GM19240 (cell line): Measurements from ENCODE around the gene F8A1.
"Not testable (repeated sequence)": the region's sequence is repeated elsewhere in the genome, so short reads cannot be mapped to it uniquely, and the experiment has no call there.

Source experiments
- DNase-seq: peaks from one replicate; pipeline ENCODE4 v3.0.0; 2011; ENCODE audit warnings: low spot score; ENCODE audit not compliant: insufficient read length

Gene F8A1

DNA sequence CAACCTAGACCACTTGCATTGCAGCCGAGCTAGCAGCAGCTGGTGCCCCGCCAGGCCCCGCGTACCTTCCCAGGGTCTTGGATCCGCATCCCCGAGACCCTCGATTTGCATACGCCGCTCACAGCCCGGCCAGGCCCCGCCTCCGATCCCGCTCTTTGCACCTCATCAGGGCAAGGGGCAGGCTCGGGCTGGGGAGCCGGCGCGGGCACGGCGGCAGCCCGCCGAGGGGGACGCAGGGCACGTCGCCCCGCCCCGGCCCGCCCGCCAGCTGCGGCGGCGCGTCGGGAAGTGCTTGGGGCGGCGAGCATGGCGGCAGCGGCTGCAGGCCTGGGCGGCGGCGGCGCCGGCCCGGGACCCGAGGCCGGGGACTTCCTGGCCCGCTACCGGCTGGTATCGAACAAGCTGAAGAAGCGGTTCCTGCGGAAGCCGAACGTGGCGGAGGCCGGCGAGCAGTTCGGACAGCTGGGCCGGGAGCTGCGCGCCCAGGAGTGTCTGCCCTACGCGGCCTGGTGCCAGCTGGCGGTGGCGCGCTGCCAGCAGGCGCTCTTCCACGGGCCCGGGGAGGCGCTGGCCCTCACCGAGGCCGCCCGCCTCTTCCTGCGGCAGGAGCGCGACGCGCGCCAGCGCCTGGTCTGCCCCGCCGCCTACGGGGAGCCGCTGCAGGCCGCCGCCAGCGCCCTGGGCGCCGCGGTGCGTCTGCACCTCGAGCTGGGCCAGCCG lies at the start of gene F8A1:
Gene F8A1 (plus strand): TSS at position 287 of the 720 bp plus-strand sequence. CDS start 20 bp downstream, at position 307.
- not testable (repeated sequence) for DNase-seq

DNA sequence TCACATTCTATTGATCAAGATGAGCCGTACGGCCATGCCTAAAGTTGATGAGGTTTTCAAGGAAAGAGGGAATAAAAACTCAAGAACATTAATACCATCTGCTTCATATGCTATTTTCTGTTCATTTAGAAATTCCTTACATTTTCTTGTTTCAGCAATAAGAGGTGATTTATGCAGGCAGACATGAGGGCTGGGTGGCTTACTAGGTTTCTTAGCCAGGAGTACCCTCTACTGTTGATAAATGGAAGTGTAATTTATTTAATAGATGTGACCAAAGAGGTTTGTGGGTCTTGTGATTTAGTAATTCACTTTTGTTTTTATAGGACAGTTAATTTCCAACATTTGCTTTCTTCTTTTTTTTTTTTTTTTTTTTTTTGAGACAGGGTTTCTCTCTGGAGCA lies 45.3 kb upstream of the F8A1 start:
- DNase-seq, result no peak

DNA sequence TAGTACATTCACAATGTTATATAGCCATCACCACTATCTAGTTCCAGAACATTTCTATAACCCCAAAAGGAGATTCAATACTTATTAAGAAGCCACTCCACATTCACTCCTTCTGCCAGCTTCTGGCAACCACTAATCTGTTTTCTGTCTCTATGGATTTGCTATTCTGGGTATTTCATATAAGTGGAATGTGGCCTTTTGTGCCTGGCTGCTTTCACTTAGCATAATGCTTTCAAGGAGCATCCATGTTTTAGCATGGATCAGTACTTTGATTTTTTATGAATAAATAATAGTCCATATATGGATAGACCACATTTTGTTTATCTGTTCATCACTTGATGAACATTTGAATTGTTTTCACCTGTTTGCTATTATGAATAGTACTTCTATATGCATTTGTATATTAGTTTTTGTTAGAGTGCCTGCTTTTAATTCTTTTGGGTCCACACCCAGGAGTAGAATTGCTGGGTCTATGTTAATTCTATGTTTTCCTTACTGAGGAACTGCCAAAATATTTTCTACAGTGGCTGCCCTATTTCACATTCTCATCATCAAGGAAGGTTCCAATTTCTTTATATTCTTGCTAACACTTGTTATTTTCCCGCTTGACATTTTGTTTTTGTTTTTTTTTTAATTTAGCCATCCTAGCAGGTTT lies 35.1 kb upstream of the F8A1 start:
- no peak for DNase-seq

- no peak for DNase-seq
Measured at GRCh38 chrX:154855256-154855655, 30.9 kb upstream of the F8A1 start.

- DNase-seq, result not testable (repeated sequence)
Measured at GRCh38 chrX:154868522-154868921, 17.6 kb upstream of the F8A1 start.

GRCh38 chrX:154873329-154873728 lies 12.8 kb upstream of the F8A1 start:
- DNase-seq, result no peak

DNA sequence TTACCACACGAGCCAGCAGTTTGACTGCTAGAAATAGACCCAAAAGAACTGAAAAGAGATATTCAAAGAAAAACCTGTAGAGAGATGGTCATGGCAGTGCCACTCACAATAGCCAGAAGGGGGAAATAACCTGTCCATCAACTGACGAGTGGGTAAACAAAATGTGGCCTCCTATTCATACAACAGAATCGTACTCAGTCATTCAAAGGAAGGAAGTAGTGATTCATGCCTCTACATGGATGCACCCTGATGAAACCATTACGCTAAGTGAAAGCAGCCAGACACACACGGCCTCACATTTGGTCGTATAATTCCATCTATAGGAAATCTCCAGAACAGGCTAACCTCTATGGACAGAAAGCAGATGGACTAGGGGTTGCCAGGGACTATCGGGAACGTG lies 2.1 kb upstream of the F8A1 start:
- not testable (repeated sequence) for DNase-seq

DNA sequence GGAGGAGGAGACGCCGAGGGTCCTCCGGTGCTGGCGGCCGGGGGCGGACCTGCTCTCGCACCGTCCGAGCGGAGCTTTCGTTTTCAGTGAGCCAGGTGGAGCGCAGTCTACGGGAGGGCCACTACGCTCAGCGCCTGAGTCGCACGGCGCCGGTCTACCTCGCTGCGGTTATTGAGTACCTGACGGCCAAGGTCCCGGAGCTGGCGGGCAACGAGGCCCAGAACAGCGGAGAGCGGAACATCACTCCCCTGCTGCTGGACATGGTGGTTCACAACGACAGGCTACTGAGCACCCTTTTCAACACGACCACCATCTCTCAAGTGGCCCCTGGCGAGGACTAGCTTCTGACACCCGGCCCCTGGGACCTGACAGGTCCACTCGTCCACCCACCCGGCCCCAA lies 1.1 kb upstream of the F8A1 start:
- not testable (repeated sequence) for DNase-seq

DNA sequence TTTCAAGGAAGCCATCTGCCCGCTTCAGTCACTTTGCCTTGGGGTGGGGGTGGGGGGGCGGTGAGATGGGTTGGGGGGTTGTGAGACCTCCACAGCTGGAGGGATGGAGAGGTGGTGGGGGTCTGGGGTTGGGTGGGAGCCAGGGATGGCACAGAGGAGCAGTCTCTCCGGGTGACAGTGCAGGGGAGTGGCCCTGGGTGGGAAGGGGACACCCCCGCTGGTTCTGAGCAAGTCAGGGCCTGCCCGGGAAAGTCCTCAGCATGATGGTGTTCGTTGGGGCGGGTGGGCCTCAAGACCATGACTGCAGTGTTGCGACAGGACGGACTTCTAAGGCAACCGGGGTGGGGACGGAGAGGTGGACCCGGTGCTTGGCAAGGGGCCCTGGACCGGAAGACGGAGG lies 606 bp upstream of the F8A1 start:
- not testable (repeated sequence) for DNase-seq

- DNase-seq, result not testable (repeated sequence)
Measured at GRCh38 chrX:154886789-154887221, 650 bp downstream of the F8A1 start.

GRCh38 chrX:154890990-154891639 lies 5.0 kb downstream of the F8A1 start:
- DNase-seq, result no peak

GRCh38 chrX:154892296-154892695 lies 6.1 kb downstream of the F8A1 start:
- no peak for DNase-seq

DNA sequence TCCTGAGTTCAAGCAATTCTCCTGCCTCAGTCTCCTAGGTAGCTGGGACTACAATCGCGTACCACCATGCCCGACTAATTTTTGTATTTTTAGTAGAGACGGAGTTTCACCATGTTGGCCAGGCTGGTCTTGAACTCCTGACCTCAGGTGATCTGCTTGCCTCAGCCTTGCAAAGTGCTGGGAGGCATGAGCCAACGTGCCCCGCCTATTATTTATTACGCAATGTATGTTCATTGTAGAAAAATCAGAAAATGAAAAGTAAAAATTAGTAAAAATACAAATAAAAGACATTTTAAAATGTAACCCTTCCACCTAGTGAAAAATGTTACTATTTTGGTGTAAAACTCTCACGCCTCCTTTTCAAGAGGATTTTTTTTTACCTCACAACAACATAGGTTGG lies 14.2 kb downstream of the F8A1 start:
- no peak for DNase-seq

DNA sequence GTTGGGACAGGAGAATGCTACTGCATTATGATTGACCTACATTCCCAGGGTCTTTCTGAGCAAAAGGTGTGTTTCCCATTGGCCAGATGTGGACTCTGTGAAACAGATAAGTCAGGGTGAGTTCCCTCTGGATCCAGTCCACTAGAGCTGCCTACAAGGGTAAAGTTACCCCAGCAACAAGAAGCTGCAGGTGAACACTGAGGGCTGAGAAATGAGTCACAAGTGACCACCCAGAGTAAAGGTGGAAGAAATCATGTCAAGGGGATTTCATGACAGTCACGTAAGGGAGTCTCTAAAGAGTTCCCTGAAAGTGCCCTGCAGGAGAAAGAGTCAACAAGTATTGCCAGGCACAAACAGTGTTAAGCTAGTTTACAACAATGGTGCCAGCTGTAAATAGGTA lies 16.3 kb downstream of the F8A1 start:
- DNase-seq, result no peak

DNA sequence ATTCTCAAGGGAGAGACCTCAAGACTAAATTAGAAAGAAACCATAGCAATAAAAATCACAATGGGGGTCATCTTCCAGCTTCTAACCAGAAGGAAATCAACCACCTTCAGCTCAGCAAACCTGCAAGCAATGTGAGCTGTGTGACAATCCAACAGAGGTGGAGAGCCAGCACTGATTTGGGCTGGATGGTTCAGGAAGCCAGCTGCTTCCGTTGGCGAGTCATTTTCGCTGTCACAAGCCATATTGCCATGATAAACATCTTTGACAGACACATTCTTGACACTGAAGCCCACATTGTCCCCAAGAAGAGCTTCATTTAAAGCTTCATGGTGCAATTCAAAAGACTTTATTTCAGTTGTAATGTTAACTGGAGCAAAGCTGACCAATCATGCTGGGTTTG lies 22.7 kb downstream of the F8A1 start:
- no peak for DNase-seq

GRCh38 chrX:154910048-154910447 lies 23.9 kb downstream of the F8A1 start:
- DNase-seq, result not testable (repeated sequence)

DNA sequence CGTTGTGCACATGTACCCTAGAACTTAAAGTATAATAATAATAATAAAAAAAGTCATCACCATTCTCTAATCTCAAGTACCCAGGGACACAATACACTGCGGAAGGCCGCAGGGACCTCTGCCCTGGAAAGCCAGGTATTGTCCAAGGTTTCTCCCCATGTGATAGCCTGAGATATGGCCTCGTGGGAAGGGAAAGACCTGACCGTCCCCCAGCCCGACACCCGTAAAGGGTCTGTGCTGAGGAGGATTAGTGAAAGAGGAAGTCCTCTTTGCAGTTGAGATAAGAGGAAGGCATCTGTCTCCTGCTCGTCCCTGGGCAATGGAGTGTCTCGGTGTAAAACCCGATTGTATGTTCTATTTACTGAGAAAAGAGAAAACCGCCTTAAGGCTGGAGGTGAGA lies 24.4 kb downstream of the F8A1 start:
- DNase-seq, result not testable (repeated sequence)

GRCh38 chrX:154914052-154914451 lies 27.9 kb downstream of the F8A1 start:
- no peak for DNase-seq

- peak; percentile 28 for DNase-seq
Measured at GRCh38 chrX:154918060-154918483, 31.9 kb downstream of the F8A1 start.

DNA sequence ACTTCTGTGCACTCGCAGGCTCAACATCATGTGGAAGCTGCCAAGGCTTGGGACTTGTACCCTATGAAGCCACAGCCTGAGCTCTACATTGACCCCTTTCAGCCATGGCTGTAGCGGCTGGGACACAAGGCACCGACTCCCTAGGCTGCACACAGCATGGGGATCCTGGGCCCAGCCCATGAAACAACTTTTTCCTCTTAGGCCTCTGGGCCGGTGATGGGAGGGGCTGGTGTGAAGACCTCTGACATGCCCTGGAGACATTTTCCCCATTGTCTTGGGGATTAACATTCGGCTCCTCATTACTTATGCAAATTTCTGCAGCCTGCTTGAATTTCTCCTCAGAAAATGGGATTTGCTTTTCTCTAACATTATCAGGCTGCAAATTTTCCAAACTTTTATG lies 38.6 kb downstream of the F8A1 start:
- DNase-seq, result not testable (repeated sequence)
